Trophoblast cell (in vitro differentiated cells and primary cell): ENCODE results near the gene CDH22.

ENCODE experiments used
- DNase-seq, 2 donors: peaks; one replicate each; pipeline ENCODE4 v3.0.0-alpha.2; 2016
- H2AFZ ChIP-seq: 2 replicates; pipeline ENCODE4 v1.6.1; 2013; ENCODE audit warnings: low read length, moderate library complexity, mild to moderate bottlenecking; ENCODE audit not compliant: insufficient read depth, poor library complexity
- H2AK5ac ChIP-seq: 2 replicates; pipeline ENCODE4 v1.6.1; 2013; ENCODE audit warnings: mild to moderate bottlenecking, low read length
- H2BK120ac ChIP-seq: 2 replicates; pipeline ENCODE4 v1.6.1; 2013; ENCODE audit warnings: low read length, mild to moderate bottlenecking, moderate library complexity; ENCODE audit not compliant: insufficient read depth, poor library complexity
- H2BK12ac ChIP-seq: 2 replicates; pipeline ENCODE4 v1.6.1; 2013; ENCODE audit warnings: mild to moderate bottlenecking, low read length, moderate library complexity
- H2BK5ac ChIP-seq: 2 replicates; pipeline ENCODE4 v1.6.1; 2013; ENCODE audit warnings: low read length, low read depth, moderate library complexity, mild to moderate bottlenecking; ENCODE audit not compliant: poor library complexity
- H3K14ac ChIP-seq: 2 replicates; pipeline ENCODE4 v1.6.1; 2013; ENCODE audit warnings: mild to moderate bottlenecking, low read length
- H3K18ac ChIP-seq: 2 replicates; pipeline ENCODE4 v1.6.1; 2013; ENCODE audit warnings: mild to moderate bottlenecking, low read length
- H3K23ac ChIP-seq: 2 replicates; pipeline ENCODE4 v1.6.1; 2013; ENCODE audit warnings: low read length
- H3K27ac ChIP-seq: 2 replicates; pipeline ENCODE4 v1.5.1; 2013; ENCODE audit warnings: low read depth, mild to moderate bottlenecking, inconsistent platforms, low read length, moderate library complexity
- H3K27me3 ChIP-seq: 2 replicates; pipeline ENCODE4 v1.6.1; 2013; ENCODE audit warnings: inconsistent platforms, mild to moderate bottlenecking, low read length, moderate library complexity; ENCODE audit not compliant: insufficient read depth
- H3K36me3 ChIP-seq, 2 experiments: 1 replicate in 1 of 2; 2 replicates in 1 of 2; pipeline ENCODE4 v1.6.1; 2013; ENCODE audit warnings: low read length in 2 of 2, mild to moderate bottlenecking in 2 of 2, moderate library complexity in 1 of 2; ENCODE audit not compliant: insufficient read depth in 2 of 2, control insufficient read depth in 1 of 2
- H3K4ac ChIP-seq: 2 replicates; pipeline ENCODE4 v1.6.1; 2013; ENCODE audit warnings: low read depth, mild to moderate bottlenecking, low read length, moderate library complexity
- H3K4me1 ChIP-seq, 2 experiments: 1 replicate in 1 of 2; 2 replicates in 1 of 2; pipeline ENCODE4 v1.6.1; 2013; ENCODE audit warnings: low read length in 2 of 2, mild to moderate bottlenecking in 2 of 2, moderate library complexity in 1 of 2; ENCODE audit not compliant: insufficient read depth in 2 of 2, control insufficient read depth in 1 of 2
- H3K4me2 ChIP-seq: 2 replicates; pipeline ENCODE4 v1.6.1; 2013; ENCODE audit warnings: inconsistent platforms, mild to moderate bottlenecking, low read length, moderate library complexity
- H3K4me3 ChIP-seq: 2 replicates; pipeline ENCODE4 v1.5.1; 2013; ENCODE audit warnings: mild to moderate bottlenecking, low read depth, low read length, inconsistent platforms
- H3K79me1 ChIP-seq: one replicate; pipeline ENCODE4 v1.6.1; 2013; ENCODE audit warnings: low read length
- H3K79me2 ChIP-seq: 2 replicates; pipeline ENCODE4 v1.6.1; 2013; ENCODE audit warnings: low read length, mild to moderate bottlenecking; ENCODE audit not compliant: control insufficient read depth, insufficient read depth, poor library complexity
- H3K9ac ChIP-seq: 2 replicates; pipeline ENCODE4 v1.6.1; 2013; ENCODE audit warnings: mild to moderate bottlenecking, low read length
- H3K9me3 ChIP-seq: 2 replicates; pipeline ENCODE4 v1.6.1; 2013; ENCODE audit warnings: low read depth, mild to moderate bottlenecking, control low read depth, inconsistent platforms, low read length; ENCODE audit not compliant: insufficient read depth
- H4K12ac ChIP-seq: 2 replicates; pipeline ENCODE4 v1.6.1; 2013; ENCODE audit warnings: low read depth, mild to moderate bottlenecking, low read length, moderate library complexity
- H4K8ac ChIP-seq: 2 replicates; pipeline ENCODE4 v1.6.1; 2013; ENCODE audit warnings: low read depth, mild to moderate bottlenecking, low read length, moderate library complexity
- H4K91ac ChIP-seq: one replicate; pipeline ENCODE4 v1.6.1; 2013; ENCODE audit warnings: low read depth, mild to moderate bottlenecking, low read length, moderate library complexity
- WGBS: extraction: QIAGEN DNeasy Blood & Tissue Kit; methylation state at CpG from one replicate; pipeline ENCODE4 v1.1.7; 2013; ENCODE audit warnings: missing lambda C conversion rate; ENCODE audit not compliant: insufficient read length, insufficient coverage; ENCODE audit errors: extremely low coverage; 5-methylcytosine and 5-hydroxymethylcytosine counted together

CDH22 gene

GRCh38 chr20:46219190-46219589 is 89.1 kb downstream of the CDH22 start:
- Histone ChIP-seq H3K23ac (no peak overlapping the region), H2BK12ac (no peak overlapping the region), H3K18ac (no peak overlapping the region), H2BK120ac (no peak overlapping the region), H3K27ac (no peak overlapping the region), H4K8ac (no peak overlapping the region), H3K79me1 (no peaks in the 10 kb centered on the region), H3K79me2 (no peaks in the 10 kb centered on the region), H4K12ac (no peak overlapping the region), H2AK5ac (no peak overlapping the region), H3K14ac (no peak overlapping the region), H3K4me1 (peaks cover 5 to 7% of the 10 kb centered on the region in 2 experiments), H4K91ac (no peak overlapping the region), H2BK5ac (no peak overlapping the region), H2AFZ (no peak overlapping the region), H3K4ac (no peak overlapping the region), H3K9me3 (peaks cover 3% of the 10 kb centered on the region), H3K4me3 (no peak overlapping the region), H3K4me2 (no peak overlapping the region), H3K9ac (no peak overlapping the region), H3K27me3 (no peaks in the 10 kb centered on the region), H3K36me3 (no peaks in the 10 kb centered on the region)
- no peak for DNase-seq
- WGBS: no CpG with 5 or more reads among the region's 4 CpGs

- Histone ChIP-seq H2BK12ac (no peak overlapping the region), H3K4me2 (no peak overlapping the region), H3K79me1 (no peaks in the 10 kb centered on the region), H2BK5ac (no peak overlapping the region), H3K9ac (no peak overlapping the region), H3K79me2 (no peaks in the 10 kb centered on the region), H3K23ac (no peak overlapping the region), H3K4me3 (no peak overlapping the region), H4K12ac (no peak overlapping the region), H3K27ac (no peak overlapping the region), H4K91ac (no peak overlapping the region), H3K9me3 (peaks cover 3% of the 10 kb centered on the region), H3K18ac (no peak overlapping the region), H2AK5ac (no peak overlapping the region), H3K27me3 (no peaks in the 10 kb centered on the region), H4K8ac (no peak overlapping the region), H3K4me1 (peaks cover 5 to 7% of the 10 kb centered on the region in 2 experiments), H3K4ac (no peak overlapping the region), H3K14ac (no peak overlapping the region), H2AFZ (no peak overlapping the region), H3K36me3 (no peaks in the 10 kb centered on the region), H2BK120ac (no peak overlapping the region)
- no peak for DNase-seq
- WGBS: no CpG with 5 or more reads among the region's 9 CpGs
Measured at GRCh38 chr20:46218656-46219055, 89.6 kb downstream of the CDH22 start.

GRCh38 chr20:46217583-46217982 is 90.7 kb downstream of the CDH22 start:
- Histone ChIP-seq H4K12ac (no peak overlapping the region), H4K91ac (no peak overlapping the region), H3K18ac (no peak overlapping the region), H3K23ac (no peak overlapping the region), H4K8ac (no peak overlapping the region), H2BK12ac (no peak overlapping the region), H3K36me3 (no peaks in the 10 kb centered on the region), H3K79me1 (no peaks in the 10 kb centered on the region), H2BK120ac (no peak overlapping the region), H3K27me3 (no peaks in the 10 kb centered on the region), H3K4me3 (no peak overlapping the region), H3K4me2 (no peak overlapping the region), H3K27ac (no peak overlapping the region), H3K9ac (no peak overlapping the region), H3K14ac (no peak overlapping the region), H2AK5ac (no peak overlapping the region), H3K9me3 (peaks cover 5% of the 10 kb centered on the region), H3K4me1 (peaks cover 5 to 7% of the 10 kb centered on the region in 2 experiments), H2AFZ (no peak overlapping the region), H2BK5ac (no peak overlapping the region), H3K4ac (no peak overlapping the region), H3K79me2 (no peaks in the 10 kb centered on the region)
- no peak for DNase-seq

DNA sequence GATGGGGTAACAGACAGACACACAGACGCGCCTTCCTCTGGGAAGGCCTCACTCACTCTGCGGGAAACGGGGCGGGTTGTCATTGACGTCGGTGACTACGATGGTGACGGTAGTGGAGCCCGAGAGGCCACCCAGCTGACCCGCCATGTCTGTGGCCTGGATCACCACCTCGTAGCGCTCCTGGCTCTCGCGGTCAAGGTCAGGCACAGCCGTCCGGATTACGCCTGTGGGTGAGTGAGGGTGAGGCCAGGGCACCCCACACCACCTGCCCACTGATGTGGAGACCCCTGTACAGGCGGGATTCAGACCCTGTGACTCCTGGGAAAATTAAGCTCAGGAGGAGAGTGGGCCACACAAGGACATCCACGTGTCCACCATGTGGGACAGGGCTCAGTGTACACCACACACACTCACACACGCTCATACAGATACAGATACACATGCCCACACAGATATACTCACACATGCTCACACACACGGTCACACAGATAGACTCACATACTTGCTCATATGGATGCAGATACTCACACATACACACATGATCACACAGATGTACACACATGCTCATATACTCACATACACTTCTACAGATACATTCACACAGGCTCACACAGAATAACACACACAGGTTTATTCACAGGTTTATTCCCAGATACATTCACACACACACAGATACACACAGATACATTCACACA is 91.4 kb downstream of the CDH22 start:
- Histone ChIP-seq H2BK5ac (no peak overlapping the region), H3K27me3 (no peaks in the 10 kb centered on the region), H3K4ac (no peak overlapping the region), H3K4me1 (peaks cover 5 to 7% of the 10 kb centered on the region in 2 experiments), H3K36me3 (no peaks in the 10 kb centered on the region), H3K9me3 (peaks cover 5% of the 10 kb centered on the region), H3K79me1 (no peaks in the 10 kb centered on the region), H2BK12ac (no peak overlapping the region), H3K23ac (no peak overlapping the region), H3K27ac (no peak overlapping the region), H3K79me2 (no peaks in the 10 kb centered on the region), H3K4me2 (no peak overlapping the region), H2BK120ac (no peak overlapping the region), H4K8ac (no peak overlapping the region), H2AFZ (no peak overlapping the region), H4K12ac (no peak overlapping the region), H3K4me3 (no peak overlapping the region), H2AK5ac (no peak overlapping the region), H3K18ac (no peak overlapping the region), H3K14ac (no peak overlapping the region), H3K9ac (no peak overlapping the region), H4K91ac (no peak overlapping the region)
- no CpG with 5 or more reads among the region's 22 CpGs for WGBS
- no peak for DNase-seq
